KMS-11 (cell line): ENCODE results near the gene RBM15.

Source experiments
- H2AFZ ChIP-seq: fragments of 200-600 bp; sonication (generic); 2 replicates; pipeline ENCODE4 v1.6.1; 2016; ENCODE audit warnings: antibody characterized with exemption, mixed run types, low read depth
- H3K27ac ChIP-seq: fragments of 200-600 bp; sonication (generic); 2 replicates; pipeline ENCODE4 v1.6.1; 2016; ENCODE audit warnings: mild to moderate bottlenecking, mixed run types
- H3K27me3 ChIP-seq: fragments of 200-600 bp; sonication (generic); 2 replicates; pipeline ENCODE4 v1.6.1; 2017; ENCODE audit warnings: mild to moderate bottlenecking, low read depth, mixed run types, moderate library complexity; ENCODE audit not compliant: insufficient read depth
- H3K36me3 ChIP-seq: fragments of 200-600 bp; sonication (generic); 2 replicates; pipeline ENCODE4 v1.6.1; 2017; ENCODE audit warnings: mild to moderate bottlenecking, mixed run types; ENCODE audit not compliant: insufficient read depth
- H3K4me1 ChIP-seq: fragments of 200-600 bp; sonication (generic); 2 replicates; pipeline ENCODE4 v1.6.1; 2016; ENCODE audit warnings: mild to moderate bottlenecking, low read depth, mixed run types; ENCODE audit not compliant: poor library complexity, severe bottlenecking
- H3K4me2 ChIP-seq: fragments of 200-600 bp; sonication (generic); 2 replicates; pipeline ENCODE4 v1.7.0; 2016; ENCODE audit warnings: mild to moderate bottlenecking, mixed run types
- H3K4me3 ChIP-seq: fragments of 200-600 bp; sonication (generic); IDR thresholded peaks from 2 replicates; pipeline ENCODE4 v1.6.1; 2017; ENCODE audit warnings: low read depth, low read length, mixed read lengths; ENCODE audit not compliant: insufficient read depth
- H3K79me2 ChIP-seq: fragments of 200-600 bp; sonication (generic); 2 replicates; pipeline ENCODE4 v1.6.1; 2016; ENCODE audit warnings: low read depth, mixed run types; ENCODE audit not compliant: insufficient read depth
- H3K9ac ChIP-seq: fragments of 200-600 bp; sonication (generic); 2 replicates; pipeline ENCODE4 v1.6.1; 2016; ENCODE audit warnings: mild to moderate bottlenecking, mixed run types
- H4K20me1 ChIP-seq: fragments of 200-600 bp; sonication (generic); 2 replicates; pipeline ENCODE4 v1.6.1; 2016; ENCODE audit warnings: mild to moderate bottlenecking, mixed run types; ENCODE audit not compliant: insufficient read depth
- TF ChIP-seq, protein P1 (sequence below): fragments of 200-600 bp; sonication (generic); conservative IDR thresholded peaks from 2 replicates; pipeline ENCODE4 v1.6.1; 2017; ENCODE audit warnings: low read depth, mild to moderate bottlenecking, antibody characterized with exemption, low read length, moderate library complexity, mixed read lengths

The RBM15 gene

DNA sequence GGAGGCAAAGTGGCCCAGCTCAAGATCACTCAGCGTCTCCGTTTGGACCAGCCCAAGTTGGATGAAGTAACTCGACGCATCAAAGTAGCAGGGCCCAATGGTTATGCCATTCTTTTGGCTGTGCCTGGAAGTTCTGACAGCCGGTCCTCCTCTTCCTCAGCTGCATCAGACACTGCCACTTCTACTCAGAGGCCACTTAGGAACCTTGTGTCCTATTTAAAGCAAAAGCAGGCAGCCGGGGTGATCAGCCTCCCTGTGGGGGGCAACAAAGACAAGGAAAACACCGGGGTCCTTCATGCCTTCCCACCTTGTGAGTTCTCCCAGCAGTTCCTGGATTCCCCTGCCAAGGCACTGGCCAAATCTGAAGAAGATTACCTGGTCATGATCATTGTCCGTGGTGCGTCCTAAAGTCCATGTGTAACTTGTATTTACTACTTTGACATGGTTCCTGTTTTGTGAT, 2.7 kb downstream of the RBM15 start:
- Histone ChIP-seq H3K36me3 (no peaks in the 10 kb centered on the region), H3K27ac (no peak overlapping the region)
- TF ChIP-seq, protein P1, sequence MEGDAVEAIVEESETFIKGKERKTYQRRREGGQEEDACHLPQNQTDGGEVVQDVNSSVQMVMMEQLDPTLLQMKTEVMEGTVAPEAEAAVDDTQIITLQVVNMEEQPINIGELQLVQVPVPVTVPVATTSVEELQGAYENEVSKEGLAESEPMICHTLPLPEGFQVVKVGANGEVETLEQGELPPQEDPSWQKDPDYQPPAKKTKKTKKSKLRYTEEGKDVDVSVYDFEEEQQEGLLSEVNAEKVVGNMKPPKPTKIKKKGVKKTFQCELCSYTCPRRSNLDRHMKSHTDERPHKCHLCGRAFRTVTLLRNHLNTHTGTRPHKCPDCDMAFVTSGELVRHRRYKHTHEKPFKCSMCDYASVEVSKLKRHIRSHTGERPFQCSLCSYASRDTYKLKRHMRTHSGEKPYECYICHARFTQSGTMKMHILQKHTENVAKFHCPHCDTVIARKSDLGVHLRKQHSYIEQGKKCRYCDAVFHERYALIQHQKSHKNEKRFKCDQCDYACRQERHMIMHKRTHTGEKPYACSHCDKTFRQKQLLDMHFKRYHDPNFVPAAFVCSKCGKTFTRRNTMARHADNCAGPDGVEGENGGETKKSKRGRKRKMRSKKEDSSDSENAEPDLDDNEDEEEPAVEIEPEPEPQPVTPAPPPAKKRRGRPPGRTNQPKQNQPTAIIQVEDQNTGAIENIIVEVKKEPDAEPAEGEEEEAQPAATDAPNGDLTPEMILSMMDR, result no peak

DNA sequence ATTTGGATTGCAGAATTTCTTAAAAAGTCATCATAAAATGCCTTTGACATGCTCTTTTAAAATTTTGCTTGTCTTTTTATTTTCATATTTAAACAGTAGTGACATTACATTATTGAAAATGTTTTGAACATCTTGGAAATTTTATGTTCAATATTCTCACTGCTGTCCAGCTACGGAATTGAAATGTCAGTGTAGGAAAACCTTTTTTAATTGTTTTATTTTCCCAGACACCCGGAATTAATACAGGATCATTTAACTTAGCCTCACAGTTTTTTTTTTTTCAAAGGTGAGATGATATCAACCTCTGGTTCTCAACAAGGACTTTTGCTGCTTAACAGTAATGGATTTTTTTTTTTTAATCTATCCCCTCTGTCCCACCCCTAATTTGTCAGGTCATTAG, 4.1 kb downstream of the RBM15 start:
- TF ChIP-seq, protein P1, result no peak
- H4K20me1 ChIP-seq, result peaks cover 8% of the 10 kb centered on the region
- no peak overlapping the region for H2AFZ ChIP-seq
- H3K79me2 ChIP-seq, result peaks cover 64% of the 10 kb centered on the region
- no peak overlapping the region; the same call in 1 of the 2 replicates for H3K27ac ChIP-seq
- no peak overlapping the region for H3K9ac ChIP-seq
- no peaks in the 10 kb centered on the region for H3K27me3 ChIP-seq
- H3K4me2 ChIP-seq, result peak overlapping the region; percentile 74
- peaks cover 50% of the 10 kb centered on the region for H3K4me1 ChIP-seq
- no peaks in the 10 kb centered on the region for H3K36me3 ChIP-seq
- no peak overlapping the region for H3K4me3 ChIP-seq

More for the DNA sequence above, 2.7 kb downstream of the RBM15 start:
- Histone ChIP-seq H3K27me3 (no peaks in the 10 kb centered on the region), H4K20me1 (peaks cover 8% of the 10 kb centered on the region), H3K79me2 (peaks cover 64% of the 10 kb centered on the region), H3K4me3 (no peak overlapping the region), H3K4me1 (peaks cover 50% of the 10 kb centered on the region), H2AFZ (no peak overlapping the region), H3K9ac (no peak overlapping the region), H3K4me2 (peak overlapping the region; percentile 74)

DNA sequence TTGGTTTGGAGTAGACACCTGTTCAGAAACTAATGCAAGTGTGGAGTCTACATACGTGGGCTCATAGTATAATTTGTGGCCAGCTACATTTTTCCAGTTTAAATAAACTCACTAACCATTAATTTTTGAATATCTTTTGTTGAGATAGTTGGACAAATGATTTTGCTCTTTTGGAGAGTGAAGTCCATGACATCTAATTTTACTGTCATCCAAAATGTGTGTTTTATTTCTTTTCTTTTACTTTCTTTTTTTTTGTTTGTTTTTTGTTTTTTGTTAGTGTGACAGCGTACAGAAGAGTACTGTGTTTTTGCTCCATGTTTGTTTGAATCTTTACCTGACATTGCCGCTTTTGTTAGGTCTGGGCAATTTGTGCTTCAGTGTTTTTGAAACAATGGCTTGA, 5.0 kb downstream of the RBM15 start:
- H3K4me1 ChIP-seq, result peaks cover 57% of the 10 kb centered on the region
- TF ChIP-seq, protein P1, result no peak
- H3K4me2 ChIP-seq, result peak overlapping the region; percentile 74
- H3K79me2 ChIP-seq, result peaks cover 68% of the 10 kb centered on the region
- H3K27ac ChIP-seq, result no peak overlapping the region
- H3K9ac ChIP-seq, result no peak overlapping the region
- no peaks in the 10 kb centered on the region for H3K36me3 ChIP-seq
- H3K4me3 ChIP-seq, result no peak overlapping the region
- H4K20me1 ChIP-seq, result peaks cover 8% of the 10 kb centered on the region
- no peaks in the 10 kb centered on the region for H3K27me3 ChIP-seq
- H2AFZ ChIP-seq, result no peak overlapping the region

DNA sequence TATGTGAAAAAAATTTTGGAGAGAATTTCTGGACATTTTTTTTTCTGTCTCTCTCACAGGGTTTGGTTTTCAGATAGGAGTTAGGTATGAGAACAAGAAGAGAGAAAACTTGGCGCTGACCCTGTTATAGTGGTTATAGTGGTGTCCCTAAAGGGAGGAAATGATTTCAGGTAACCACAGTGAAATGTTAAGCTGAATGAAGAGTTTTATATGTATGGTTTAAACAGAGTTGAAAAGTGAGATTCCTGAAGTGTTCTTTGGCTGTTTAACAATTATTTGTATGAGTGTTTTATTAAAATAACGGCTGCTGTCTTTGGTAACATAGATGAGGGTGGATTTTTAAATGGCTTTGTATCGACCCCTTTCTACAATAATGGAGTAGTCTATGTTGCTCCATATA, 6.3 kb downstream of the RBM15 start:
- Histone ChIP-seq H3K79me2 (peaks cover 67% of the 10 kb centered on the region), H3K4me3 (no peak overlapping the region), H3K27me3 (no peaks in the 10 kb centered on the region), H3K4me1 (peaks cover 62% of the 10 kb centered on the region), H4K20me1 (peaks cover 8% of the 10 kb centered on the region), H3K9ac (no peak overlapping the region), H2AFZ (no peak overlapping the region), H3K27ac (no peak overlapping the region), H3K36me3 (no peaks in the 10 kb centered on the region), H3K4me2 (no peak overlapping the region; the same call in 1 of the 2 replicates)
- TF ChIP-seq, protein P1, result no peak
